ENCODE measurements around the gene E2F2.

- TF ChIP-seq, protein P1, sequence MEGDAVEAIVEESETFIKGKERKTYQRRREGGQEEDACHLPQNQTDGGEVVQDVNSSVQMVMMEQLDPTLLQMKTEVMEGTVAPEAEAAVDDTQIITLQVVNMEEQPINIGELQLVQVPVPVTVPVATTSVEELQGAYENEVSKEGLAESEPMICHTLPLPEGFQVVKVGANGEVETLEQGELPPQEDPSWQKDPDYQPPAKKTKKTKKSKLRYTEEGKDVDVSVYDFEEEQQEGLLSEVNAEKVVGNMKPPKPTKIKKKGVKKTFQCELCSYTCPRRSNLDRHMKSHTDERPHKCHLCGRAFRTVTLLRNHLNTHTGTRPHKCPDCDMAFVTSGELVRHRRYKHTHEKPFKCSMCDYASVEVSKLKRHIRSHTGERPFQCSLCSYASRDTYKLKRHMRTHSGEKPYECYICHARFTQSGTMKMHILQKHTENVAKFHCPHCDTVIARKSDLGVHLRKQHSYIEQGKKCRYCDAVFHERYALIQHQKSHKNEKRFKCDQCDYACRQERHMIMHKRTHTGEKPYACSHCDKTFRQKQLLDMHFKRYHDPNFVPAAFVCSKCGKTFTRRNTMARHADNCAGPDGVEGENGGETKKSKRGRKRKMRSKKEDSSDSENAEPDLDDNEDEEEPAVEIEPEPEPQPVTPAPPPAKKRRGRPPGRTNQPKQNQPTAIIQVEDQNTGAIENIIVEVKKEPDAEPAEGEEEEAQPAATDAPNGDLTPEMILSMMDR (conservative IDR thresholded peaks at IDR 0.05; ENCODE audit: low read length): no peak
- TF ChIP-seq EZH2phosphoT487 (IDR thresholded peaks at IDR 0.05; ENCODE audit: borderline replicate concordance): no peak
These were observed 20.8 kb upstream of the E2F2 start for GRCh38 chr1:23551849-23552248.
